HUES6 (cell line): Measurements from ENCODE around the gene HFE.
A peak's percentile ranks its signal among the peaks of the same experiment; 100 is the strongest.

ENCODE experiments used
- H3K27ac ChIP-seq: 2 replicates; pipeline ENCODE4 v1.7.0; 2013; ENCODE audit warnings: low read depth, mild to moderate bottlenecking, low read length, inconsistent platforms
- H3K27me3 ChIP-seq: 2 replicates; pipeline ENCODE4 v1.6.1; 2013; ENCODE audit warnings: low read length; ENCODE audit not compliant: control insufficient read depth, insufficient read depth
- H3K36me3 ChIP-seq: 2 replicates; pipeline ENCODE4 v1.6.1; 2013; ENCODE audit warnings: low read length; ENCODE audit not compliant: control insufficient read depth, insufficient read depth
- H3K4me1 ChIP-seq: 2 replicates; pipeline ENCODE4 v1.6.1; 2013; ENCODE audit warnings: low read length; ENCODE audit not compliant: control insufficient read depth, insufficient read depth
- H3K4me3 ChIP-seq: 2 replicates; pipeline ENCODE4 v1.5.1; 2013; ENCODE audit warnings: low read depth, low read length
- H3K9ac ChIP-seq: one replicate; pipeline ENCODE4 v1.6.1; 2013; ENCODE audit warnings: mild to moderate bottlenecking, low read length
- H3K9me3 ChIP-seq: 2 replicates; pipeline ENCODE4 v1.6.1; 2013; ENCODE audit warnings: low read depth, low read length; ENCODE audit not compliant: control insufficient read depth, insufficient read depth

Gene HFE

GRCh38 chr6:26123947-26124780, 36.9 kb downstream of the HFE start:
- peak overlapping the region; percentile 91 for H3K4me3 ChIP-seq
- peak overlapping the region; percentile 90 for H3K27ac ChIP-seq
- no peaks in the 10 kb centered on the region for H3K27me3 ChIP-seq
- H3K36me3 ChIP-seq = no peaks in the 10 kb centered on the region
- peaks cover 28% of the 10 kb centered on the region for H3K4me1 ChIP-seq
- H3K9ac ChIP-seq = peak overlapping the region; percentile 97
- H3K9me3 ChIP-seq = no peaks in the 10 kb centered on the region

GRCh38 chr6:26124781-26125685, 37.8 kb downstream of the HFE start:
- no peaks in the 10 kb centered on the region for H3K9me3 ChIP-seq
- H3K36me3 ChIP-seq = no peaks in the 10 kb centered on the region
- H3K9ac ChIP-seq = peak overlapping the region; percentile 97
- peak overlapping the region; percentile 86 for H3K27ac ChIP-seq
- H3K4me1 ChIP-seq = peaks cover 27% of the 10 kb centered on the region
- peak overlapping the region; percentile 91 for H3K4me3 ChIP-seq
- no peaks in the 10 kb centered on the region for H3K27me3 ChIP-seq

GRCh38 chr6:26126394-26127235, 39.4 kb downstream of the HFE start:
- H3K4me3 ChIP-seq = peak overlapping the region; percentile 91
- no peaks in the 10 kb centered on the region for H3K27me3 ChIP-seq
- H3K4me1 ChIP-seq = peaks cover 18% of the 10 kb centered on the region
- no peaks in the 10 kb centered on the region for H3K9me3 ChIP-seq
- peak overlapping the region; percentile 86 for H3K27ac ChIP-seq
- H3K9ac ChIP-seq = peak overlapping the region; percentile 97
- H3K36me3 ChIP-seq = no peaks in the 10 kb centered on the region

- Histone ChIP-seq H3K9ac (no peak overlapping the region), H3K4me1 (peaks cover 9% of the 10 kb centered on the region; the same call in 1 of the 2 replicates), H3K4me3 (no peak overlapping the region), H3K9me3 (no peaks in the 10 kb centered on the region), H3K36me3 (no peaks in the 10 kb centered on the region), H3K27me3 (no peaks in the 10 kb centered on the region), H3K27ac (no peak overlapping the region)
These were observed 41.0 kb downstream of the HFE start for GRCh38 chr6:26128013-26128771.

GRCh38 chr6:26129656-26130055, 42.4 kb downstream of the HFE start:
- Histone ChIP-seq H3K27ac (no peak overlapping the region), H3K9ac (no peak overlapping the region), H3K27me3 (no peaks in the 10 kb centered on the region), H3K9me3 (no peaks in the 10 kb centered on the region), H3K36me3 (no peaks in the 10 kb centered on the region), H3K4me3 (no peak overlapping the region), H3K4me1 (peaks cover 9% of the 10 kb centered on the region; the same call in 1 of the 2 replicates)

- H3K4me1 ChIP-seq = peaks cover 9% of the 10 kb centered on the region; the same call in 1 of the 2 replicates
- H3K9ac ChIP-seq = no peak overlapping the region
- H3K36me3 ChIP-seq = no peaks in the 10 kb centered on the region
- no peak overlapping the region for H3K27ac ChIP-seq
- no peaks in the 10 kb centered on the region for H3K9me3 ChIP-seq
- no peaks in the 10 kb centered on the region for H3K27me3 ChIP-seq
- H3K4me3 ChIP-seq = no peak overlapping the region
These were observed 43.5 kb downstream of the HFE start for GRCh38 chr6:26130581-26131249.

- Histone ChIP-seq H3K9me3 (no peaks in the 10 kb centered on the region), H3K27ac (no peak overlapping the region), H3K27me3 (no peaks in the 10 kb centered on the region), H3K4me1 (peaks cover 7% of the 10 kb centered on the region; the same call in 1 of the 2 replicates), H3K9ac (no peak overlapping the region), H3K36me3 (no peaks in the 10 kb centered on the region), H3K4me3 (no peak overlapping the region)
These were observed 44.4 kb downstream of the HFE start for GRCh38 chr6:26131618-26132017.

GRCh38 chr6:26133730-26134129, 46.5 kb downstream of the HFE start:
- H3K9ac ChIP-seq = no peak overlapping the region
- H3K27ac ChIP-seq = no peak overlapping the region
- H3K9me3 ChIP-seq = no peaks in the 10 kb centered on the region
- no peak overlapping the region for H3K4me3 ChIP-seq
- H3K36me3 ChIP-seq = no peaks in the 10 kb centered on the region
- no peaks in the 10 kb centered on the region for H3K4me1 ChIP-seq
- H3K27me3 ChIP-seq = no peaks in the 10 kb centered on the region

- Histone ChIP-seq H3K36me3 (no peaks in the 10 kb centered on the region), H3K4me1 (peaks cover 8% of the 10 kb centered on the region; the same call in 1 of the 2 replicates), H3K27ac (no peak overlapping the region), H3K9ac (no peak overlapping the region), H3K9me3 (no peaks in the 10 kb centered on the region), H3K4me3 (no peak overlapping the region), H3K27me3 (no peaks in the 10 kb centered on the region)
These were observed 49.1 kb downstream of the HFE start for GRCh38 chr6:26136321-26136720.
